SU-DHL-6 (cell line): Measurements from ENCODE around the gene SDR39U1.

Source experiments
- CTCF ChIP-seq: fragments of 200-600 bp; sonication (generic); IDR thresholded peaks from one replicate; pipeline ENCODE4 v1.5.1; 2017; ENCODE audit warnings: antibody characterized with exemption, mild to moderate bottlenecking, low read length, moderate library complexity; ENCODE audit not compliant: insufficient read depth, poor library complexity, severe bottlenecking
- EZH2phosphoT487 ChIP-seq: fragments of 200-600 bp; sonication (generic), shearing (Covaris generic); conservative IDR thresholded peaks from 2 replicates; pipeline ENCODE4 v1.6.1; 2018; ENCODE audit warnings: mild to moderate bottlenecking, antibody characterized with exemption, low read length, moderate library complexity, mixed read lengths

GRCh38 chr14:24428628-24429394 is 13.8 kb downstream of the SDR39U1 start:
- TF ChIP-seq CTCF: no peak
- no peak for TF ChIP-seq EZH2phosphoT487
